ENCODE measurements around the gene APOA1. TPM values are rescaled to one million over a fixed set of nuclear protein-coding genes. Genes with fewer than 3 reads are reported as not detected.

The APOA1 gene
- total RNA-seq, 1 donor from 2014 or later = 0.96 TPM

DNA sequence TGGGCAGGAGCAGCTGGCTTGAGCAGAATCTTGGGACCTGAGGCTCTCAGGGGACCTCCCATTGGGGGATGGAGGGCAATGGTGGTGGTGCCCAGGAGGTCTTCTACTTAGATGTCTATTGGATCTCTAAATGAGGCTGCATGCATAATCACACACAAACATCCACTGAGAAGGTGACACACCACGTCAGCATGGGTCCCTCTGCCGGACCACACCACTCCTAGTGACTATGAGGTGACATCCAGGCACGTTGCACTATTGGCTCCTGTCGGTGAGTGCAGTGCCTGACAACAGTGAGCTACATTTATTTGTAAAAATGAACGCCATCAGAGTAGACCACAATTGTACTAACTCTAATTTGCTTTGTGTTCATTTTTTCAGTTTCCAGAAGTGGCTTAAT, 12.0 kb downstream of the APOA1 start:
- H3K9me3 Mint-ChIP-seq = no peaks in the 10 kb centered on the region
- H3K27ac Mint-ChIP-seq (ENCODE audit: unreplicated experiment) = no peak overlapping the region
- H3K4me3 Mint-ChIP-seq = no peak overlapping the region
- TF ChIP-seq, protein P1, sequence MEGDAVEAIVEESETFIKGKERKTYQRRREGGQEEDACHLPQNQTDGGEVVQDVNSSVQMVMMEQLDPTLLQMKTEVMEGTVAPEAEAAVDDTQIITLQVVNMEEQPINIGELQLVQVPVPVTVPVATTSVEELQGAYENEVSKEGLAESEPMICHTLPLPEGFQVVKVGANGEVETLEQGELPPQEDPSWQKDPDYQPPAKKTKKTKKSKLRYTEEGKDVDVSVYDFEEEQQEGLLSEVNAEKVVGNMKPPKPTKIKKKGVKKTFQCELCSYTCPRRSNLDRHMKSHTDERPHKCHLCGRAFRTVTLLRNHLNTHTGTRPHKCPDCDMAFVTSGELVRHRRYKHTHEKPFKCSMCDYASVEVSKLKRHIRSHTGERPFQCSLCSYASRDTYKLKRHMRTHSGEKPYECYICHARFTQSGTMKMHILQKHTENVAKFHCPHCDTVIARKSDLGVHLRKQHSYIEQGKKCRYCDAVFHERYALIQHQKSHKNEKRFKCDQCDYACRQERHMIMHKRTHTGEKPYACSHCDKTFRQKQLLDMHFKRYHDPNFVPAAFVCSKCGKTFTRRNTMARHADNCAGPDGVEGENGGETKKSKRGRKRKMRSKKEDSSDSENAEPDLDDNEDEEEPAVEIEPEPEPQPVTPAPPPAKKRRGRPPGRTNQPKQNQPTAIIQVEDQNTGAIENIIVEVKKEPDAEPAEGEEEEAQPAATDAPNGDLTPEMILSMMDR (conservative IDR thresholded peaks at IDR 0.05) = no peak
- H3K36me3 Mint-ChIP-seq (ENCODE audit: low read depth) = no peaks in the 10 kb centered on the region
- no peak for DNase-seq (ENCODE audit: low read depth, low spot score)
- H3K27me3 Mint-ChIP-seq (ENCODE audit: low read depth) = no peaks in the 10 kb centered on the region
- H3K4me1 Mint-ChIP-seq = no peaks in the 10 kb centered on the region

DNA sequence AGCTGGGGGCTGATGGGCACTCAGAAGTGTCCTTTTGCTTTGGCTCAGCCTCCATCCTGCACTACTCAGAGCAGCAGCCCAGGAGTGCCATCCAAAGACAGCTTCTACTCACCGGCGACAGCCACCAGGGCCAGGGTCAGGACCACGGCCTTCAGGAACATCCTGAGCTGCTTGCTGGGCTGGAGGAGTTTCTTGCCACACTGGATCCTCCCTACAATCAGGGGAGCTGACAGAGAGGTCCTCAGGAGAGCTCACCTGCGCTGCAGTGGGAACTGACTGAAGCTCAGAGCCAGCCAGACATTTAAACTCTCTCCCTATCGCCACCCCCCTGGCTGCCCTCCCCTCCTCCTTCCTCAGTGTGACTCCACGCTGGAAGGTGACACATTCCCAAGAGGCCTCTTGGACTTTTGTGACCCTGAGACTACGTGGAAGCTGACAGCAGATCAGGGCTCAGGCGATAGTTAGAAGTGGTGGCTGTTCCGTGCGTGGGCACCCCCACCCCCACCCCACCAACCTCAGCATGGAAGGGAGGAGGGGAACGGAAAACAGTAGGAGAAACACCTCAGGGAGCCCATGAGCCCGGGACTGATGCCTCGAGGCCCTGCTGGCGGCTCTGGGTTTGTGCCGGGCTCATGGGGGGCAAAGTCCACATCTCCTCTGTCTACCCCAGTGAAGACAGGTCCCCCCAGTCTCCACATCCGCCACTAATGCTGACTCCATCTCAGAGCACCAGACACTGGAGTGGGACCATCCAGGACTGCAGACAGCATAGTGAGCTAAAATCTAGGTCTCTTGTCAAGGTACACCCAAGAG, 14.2 kb downstream of the APOA1 start, which contains the start of gene APOA4:
APOA4 (minus strand) TSS at position 274 of the 813 bp plus-strand sequence; CDS start at position 161, 113 bp downstream.
- H3K36me3 Mint-ChIP-seq (ENCODE audit: low read depth) = no peaks in the 10 kb centered on the region
- H3K27me3 Mint-ChIP-seq (ENCODE audit: low read depth) = no peaks in the 10 kb centered on the region
- TF ChIP-seq, protein P1 (conservative IDR thresholded peaks at IDR 0.05) = no peak
- no peaks in the 10 kb centered on the region for H3K9me3 Mint-ChIP-seq
- no peak within 1 kb of the TSS for H3K27ac Mint-ChIP-seq (ENCODE audit: unreplicated experiment)
- no peaks in the 10 kb centered on the region for H3K4me1 Mint-ChIP-seq
- DNase-seq (ENCODE audit: low read depth, low spot score) = no peak
- H3K4me3 Mint-ChIP-seq = no peak within 1 kb of the TSS

GRCh38 chr11:116822575-116822974, 14.8 kb downstream of the APOA1 start:
- H3K4me3 Mint-ChIP-seq = no peak overlapping the region
- no peak for DNase-seq (ENCODE audit: low read depth, low spot score)
- H3K36me3 Mint-ChIP-seq (ENCODE audit: low read depth) = no peaks in the 10 kb centered on the region
- H3K27me3 Mint-ChIP-seq (ENCODE audit: low read depth) = no peaks in the 10 kb centered on the region
- no peaks in the 10 kb centered on the region for H3K4me1 Mint-ChIP-seq
- TF ChIP-seq, protein P1 (conservative IDR thresholded peaks at IDR 0.05) = no peak
- no peaks in the 10 kb centered on the region for H3K9me3 Mint-ChIP-seq
- H3K27ac Mint-ChIP-seq (ENCODE audit: unreplicated experiment) = no peak overlapping the region

- Mint-ChIP-seq H3K4me3 (no peak overlapping the region), H3K27me3 (ENCODE audit: low read depth) (no peaks in the 10 kb centered on the region), H3K36me3 (ENCODE audit: low read depth) (no peaks in the 10 kb centered on the region), H3K9me3 (no peaks in the 10 kb centered on the region), H3K4me1 (no peaks in the 10 kb centered on the region), H3K27ac (ENCODE audit: unreplicated experiment) (no peak overlapping the region)
- DNase-seq (ENCODE audit: low read depth, low spot score) = no peak
- TF ChIP-seq, protein P1 (conservative IDR thresholded peaks at IDR 0.05) = no peak
Measured at GRCh38 chr11:116821050-116821918, 16.1 kb downstream of the APOA1 start.

DNA sequence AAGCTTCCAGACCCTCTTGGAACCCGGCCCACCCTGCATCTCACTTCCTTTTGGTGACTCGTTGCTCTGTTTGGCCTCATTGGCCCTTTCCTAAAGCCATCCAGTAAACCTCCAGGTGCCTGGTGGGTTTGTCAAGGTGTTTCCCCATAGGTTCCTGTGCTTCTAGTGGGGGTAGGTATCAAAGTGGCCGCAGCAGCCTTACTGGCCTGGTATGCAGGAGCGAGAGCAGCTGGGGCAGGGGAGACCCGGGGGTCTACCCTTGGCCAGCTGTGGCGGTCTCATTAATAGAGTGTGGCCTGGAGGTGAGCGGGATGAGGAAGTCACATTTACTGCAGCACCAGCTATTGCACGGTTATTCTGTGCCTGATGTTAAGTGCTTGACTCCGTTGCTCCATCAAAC, 18.4 kb downstream of the APOA1 start:
- H3K36me3 Mint-ChIP-seq (ENCODE audit: low read depth) = no peaks in the 10 kb centered on the region

More for the DNA sequence above, 18.4 kb downstream of the APOA1 start:
- Mint-ChIP-seq H3K4me1 (no peaks in the 10 kb centered on the region), H3K4me3 (no peak overlapping the region), H3K27ac (ENCODE audit: unreplicated experiment) (no peak overlapping the region), H3K9me3 (no peaks in the 10 kb centered on the region), H3K27me3 (ENCODE audit: low read depth) (no peaks in the 10 kb centered on the region)
- DNase-seq (ENCODE audit: low read depth, low spot score) = no peak
- TF ChIP-seq, protein P1 (conservative IDR thresholded peaks at IDR 0.05) = no peak
